Right lobe of liver (tissue), 6 donors: ENCODE results near the gene CCDC149. TPM values are rescaled to one million over a fixed set of nuclear protein-coding genes. Genes with fewer than 3 reads are reported as not detected.
A peak's percentile ranks its signal among the peaks of the same experiment; 100 is the strongest.

ENCODE experiments used
- ATAC-seq, 4 donors: fragments of 200-7000 bp; cut with Tn5 transposase; one replicate each; pipeline ENCODE4 v1.9.1; 2020; ENCODE audit warnings: mild to moderate bottlenecking in 4 of 4, moderate library complexity in 4 of 4
- DNase-seq, 3 donors: peaks; one replicate each; pipeline ENCODE4 v3.0.0-alpha.2; 2020
- H3K27ac ChIP-seq, 3 donors: fragments of 200-600 bp; one replicate each; pipeline ENCODE4 v1.8.0; 2022
- H3K27me3 ChIP-seq, 2 donors: fragments of 200-600 bp; one replicate each; pipeline ENCODE4 v1.8.0; 2022
- H3K36me3 ChIP-seq, 4 donors: fragments of 200-600 bp; sonication (generic) in 1 of 4; one replicate each; pipeline versions ENCODE4 v1.5.1 to v1.8.0; 2017 to 2022; ENCODE audit warnings: control low read depth in 1 of 4
- H3K4me1 ChIP-seq, 4 donors: fragments of 200-600 bp; sonication (generic) in 1 of 4; one replicate each; pipeline versions ENCODE4 v1.5.1 to v1.8.0; 2017 to 2022; ENCODE audit warnings: control low read depth in 1 of 4
- H3K4me3 ChIP-seq, 3 donors: fragments of 200-600 bp; one replicate each; pipeline ENCODE4 v1.8.0; 2022
- H3K9me3 ChIP-seq, 4 donors: fragments of 200-600 bp; sonication (generic) in 1 of 4; one replicate each; pipeline versions ENCODE4 v1.5.1 to v1.8.0; 2017 to 2022; ENCODE audit warnings: control low read depth in 1 of 4
- POLR2A ChIP-seq: fragments of 450-650 bp; IDR thresholded peaks from one replicate; pipeline ENCODE4 v1.6.1; 2017; ENCODE audit warnings: antibody characterized with exemption, mild to moderate bottlenecking
- WGBS: methylation state at CpG from one replicate; pipeline ENCODE4 v1.1.6; 2018; ENCODE audit warnings: low coverage, low lambda C conversion rate; ENCODE audit not compliant: insufficient coverage; ENCODE audit errors: missing lambda C conversion rate; 5-methylcytosine and 5-hydroxymethylcytosine counted together
- intact Hi-C, 2 donors: fragments of 100-400 bp; cut with DNase I; formaldehyde crosslinking; loops; one replicate each; pipeline versions ENCODE4 v1.11.2 to v1.14.1; 2022
- total RNA-seq, 6 experiments: library from RNA; depleted of rRNA in 2 of 6; stranded (reverse); fragments of >200 nt in 2 of 6; fragmentation: NEBNext Ultra II Directional in 3 of 6; extraction: Animal tissue kit (Norgen Biotek cat#: 25700) in 3 of 6; gene quantifications; one replicate each; pipeline versions ENCODE4 v1.1.0 to v1.2.4, GENCODE V29; 2016 to 2023
- TF ChIP-seq, protein P1 (sequence below), 4 donors: fragments of 200-600 bp in 3 of 4; fragments of 450-650 bp in 1 of 4; IDR thresholded peaks; one replicate each; pipeline versions ENCODE4 v1.5.1 to v1.8.0; 2016 to 2022; ENCODE audit warnings: antibody characterized with exemption in 4 of 4, mild to moderate bottlenecking in 2 of 4
- donor health status: DM: no; HTN: yes; CAD: no.
- donor health status: DM: no; HTN: no; CAD: no.
- donor health status: DM: no; HTN: no; CAD: no.
- donor health status: DM: no; HTN: yes; CAD: no.
- donor health status: DM: no; HTN: yes; CAD: no.

CCDC149 gene
- total RNA-seq, 6 experiments from 2014 or later, result 3.9 to 8.0 (median 5.2) TPM

DNA sequence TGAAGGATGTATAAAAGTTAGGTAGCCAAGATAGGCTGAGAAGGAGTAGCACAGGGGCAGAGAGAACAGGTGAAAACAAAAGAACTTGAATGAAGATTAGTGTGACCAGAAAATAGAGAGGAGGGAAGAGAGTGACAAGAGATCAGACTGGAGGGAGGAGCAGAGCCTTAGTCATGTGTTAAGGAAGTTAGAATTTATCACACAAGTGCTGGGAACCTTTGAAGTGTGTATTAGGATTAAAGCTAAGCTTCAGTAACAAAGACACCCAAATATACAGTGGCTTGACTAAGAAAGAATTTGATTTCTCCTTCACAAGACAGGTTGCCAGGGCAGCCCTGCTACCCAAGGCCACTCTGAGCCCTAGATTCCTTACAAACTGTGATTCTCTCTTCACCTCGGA is 10.7 kb upstream of the CCDC149 start:
- TF ChIP-seq, protein P1, sequence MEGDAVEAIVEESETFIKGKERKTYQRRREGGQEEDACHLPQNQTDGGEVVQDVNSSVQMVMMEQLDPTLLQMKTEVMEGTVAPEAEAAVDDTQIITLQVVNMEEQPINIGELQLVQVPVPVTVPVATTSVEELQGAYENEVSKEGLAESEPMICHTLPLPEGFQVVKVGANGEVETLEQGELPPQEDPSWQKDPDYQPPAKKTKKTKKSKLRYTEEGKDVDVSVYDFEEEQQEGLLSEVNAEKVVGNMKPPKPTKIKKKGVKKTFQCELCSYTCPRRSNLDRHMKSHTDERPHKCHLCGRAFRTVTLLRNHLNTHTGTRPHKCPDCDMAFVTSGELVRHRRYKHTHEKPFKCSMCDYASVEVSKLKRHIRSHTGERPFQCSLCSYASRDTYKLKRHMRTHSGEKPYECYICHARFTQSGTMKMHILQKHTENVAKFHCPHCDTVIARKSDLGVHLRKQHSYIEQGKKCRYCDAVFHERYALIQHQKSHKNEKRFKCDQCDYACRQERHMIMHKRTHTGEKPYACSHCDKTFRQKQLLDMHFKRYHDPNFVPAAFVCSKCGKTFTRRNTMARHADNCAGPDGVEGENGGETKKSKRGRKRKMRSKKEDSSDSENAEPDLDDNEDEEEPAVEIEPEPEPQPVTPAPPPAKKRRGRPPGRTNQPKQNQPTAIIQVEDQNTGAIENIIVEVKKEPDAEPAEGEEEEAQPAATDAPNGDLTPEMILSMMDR (IDR thresholded peaks at IDR 0.05), result no peak
- no peak for TF ChIP-seq POLR2A
- intact Hi-C loops, result no loop called here
- DNase-seq (no peak), ATAC-seq (no peak)
- H3K27ac ChIP-seq, result no peak overlapping the region
- WGBS, result no CpG with 5 or more reads among the region's 1 CpG
- H3K36me3 ChIP-seq, result no peaks in the 10 kb centered on the region
- no peaks in the 10 kb centered on the region for H3K4me1 ChIP-seq
- no peaks in the 10 kb centered on the region for H3K27me3 ChIP-seq
- H3K9me3 ChIP-seq, result no peaks in the 10 kb centered on the region
- H3K4me3 ChIP-seq, result no peak overlapping the region

DNA sequence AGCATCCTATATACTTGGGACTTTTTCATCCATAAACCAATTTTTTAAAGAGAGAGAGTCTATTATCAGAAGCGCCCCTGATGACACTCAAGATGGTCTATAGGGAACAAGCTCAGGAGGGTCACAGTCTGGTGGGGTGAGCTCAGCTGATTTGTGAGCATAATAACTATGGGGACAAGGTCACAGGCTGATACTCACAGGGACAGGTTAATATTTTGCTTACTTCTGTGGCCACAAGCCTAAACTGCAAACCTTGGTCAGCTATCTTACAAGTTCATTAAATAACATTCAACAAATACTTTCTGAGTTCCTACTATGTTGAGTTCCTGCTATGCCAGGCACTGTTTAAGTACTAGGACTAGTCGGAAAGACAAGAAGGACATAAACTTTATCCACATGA is 10.2 kb upstream of the CCDC149 start:
- H3K4me1 ChIP-seq, result no peaks in the 10 kb centered on the region
- no peaks in the 10 kb centered on the region for H3K9me3 ChIP-seq
- ATAC-seq (peak in 2 of 4 donors; percentile 16 to 23), DNase-seq (no peak)
- intact Hi-C loops, result no loop called here
- TF ChIP-seq, protein P1 (IDR thresholded peaks at IDR 0.05), result no peak
- TF ChIP-seq POLR2A, result no peak
- 64% methylated on average over 2 of the region's 2 CpGs for WGBS
- no peaks in the 10 kb centered on the region for H3K27me3 ChIP-seq
- no peaks in the 10 kb centered on the region for H3K36me3 ChIP-seq
- no peak overlapping the region for H3K27ac ChIP-seq
- no peak overlapping the region for H3K4me3 ChIP-seq

DNA sequence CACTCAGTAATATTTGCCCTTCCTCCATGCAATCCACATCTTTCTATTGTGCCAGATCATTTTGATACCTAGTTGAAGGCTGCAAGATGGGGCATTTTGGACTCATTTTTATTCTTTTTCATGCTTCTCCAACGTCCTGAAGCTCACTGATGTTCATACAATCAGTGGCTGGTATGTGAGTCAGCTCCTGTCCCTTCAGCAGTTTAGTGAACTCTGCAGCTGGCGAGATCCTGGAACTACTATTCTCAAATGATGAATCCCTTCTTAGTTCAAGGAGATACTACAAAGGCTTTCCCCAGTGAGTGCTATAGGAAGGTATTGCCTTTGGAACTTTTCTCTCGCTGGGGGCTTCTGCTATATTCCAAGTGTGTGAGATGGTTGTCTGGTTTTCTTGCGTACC is 9.6 kb upstream of the CCDC149 start:
- WGBS, result 45% methylated on average over 2 of the region's 4 CpGs
- H3K27ac ChIP-seq, result no peak overlapping the region
- H3K9me3 ChIP-seq, result no peaks in the 10 kb centered on the region
- intact Hi-C loops, result no loop called here
- no peaks in the 10 kb centered on the region for H3K36me3 ChIP-seq
- TF ChIP-seq, protein P1 (IDR thresholded peaks at IDR 0.05), result no peak
- no peak for TF ChIP-seq POLR2A
- H3K4me3 ChIP-seq, result no peak overlapping the region
- DNase-seq (no peak), ATAC-seq (no peak)
- H3K27me3 ChIP-seq, result no peaks in the 10 kb centered on the region
- no peaks in the 10 kb centered on the region for H3K4me1 ChIP-seq

DNA sequence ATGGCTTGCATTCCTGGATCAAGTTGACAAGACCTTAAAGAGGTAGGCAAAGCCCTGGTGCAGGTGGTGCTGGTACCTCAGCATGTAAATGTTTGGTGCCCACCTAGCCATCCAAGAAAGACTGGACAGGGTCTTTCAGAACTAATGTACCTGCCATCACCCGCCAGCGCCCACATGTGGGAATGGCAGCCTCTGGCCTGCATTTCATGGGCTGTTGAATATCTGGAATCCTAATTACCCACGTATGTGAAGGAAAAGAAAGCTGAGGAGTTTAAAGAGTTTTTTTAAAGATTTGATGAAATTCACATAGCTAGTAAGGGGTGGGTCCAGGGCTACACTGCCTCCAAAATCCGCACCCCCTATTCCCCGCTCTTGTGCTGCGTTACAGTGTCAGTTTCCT is 8.6 kb upstream of the CCDC149 start:
- no peaks in the 10 kb centered on the region for H3K9me3 ChIP-seq
- intact Hi-C loops, result no loop called here
- H3K27me3 ChIP-seq, result no peaks in the 10 kb centered on the region
- no peak overlapping the region for H3K4me3 ChIP-seq
- no peaks in the 10 kb centered on the region for H3K36me3 ChIP-seq
- TF ChIP-seq, protein P1 (IDR thresholded peaks at IDR 0.05), result no peak
- no peak for TF ChIP-seq POLR2A
- ATAC-seq (no peak), DNase-seq (no peak)
- H3K4me1 ChIP-seq, result no peaks in the 10 kb centered on the region
- no peak overlapping the region for H3K27ac ChIP-seq
- 49% methylated on average over 3 of the region's 6 CpGs for WGBS

DNA sequence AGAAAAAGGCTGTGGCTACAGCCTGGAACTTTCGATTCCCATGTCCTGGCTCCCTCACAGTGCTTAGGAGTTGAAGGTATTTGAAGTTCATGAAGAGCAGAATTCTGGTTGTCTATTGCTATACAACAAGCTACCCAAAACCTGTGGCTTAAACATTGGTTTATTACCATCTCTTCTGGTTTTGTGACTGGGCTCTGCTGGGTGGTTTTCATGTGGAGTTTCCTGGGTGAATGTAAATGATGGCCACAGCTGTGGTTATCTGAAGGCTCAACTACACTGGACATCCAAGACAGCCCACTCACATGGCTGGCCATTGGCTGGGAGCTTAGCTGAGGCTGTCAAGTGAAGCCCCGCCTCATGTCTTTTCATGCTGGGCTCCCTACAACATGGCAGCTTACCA is 7.2 kb upstream of the CCDC149 start:
- intact Hi-C loops, result no loop called here

More for the DNA sequence above, 7.2 kb upstream of the CCDC149 start:
- Histone ChIP-seq H3K4me3 (no peak overlapping the region), H3K36me3 (no peaks in the 10 kb centered on the region), H3K27me3 (no peaks in the 10 kb centered on the region), H3K4me1 (no peaks in the 10 kb centered on the region), H3K27ac (no peak overlapping the region), H3K9me3 (no peaks in the 10 kb centered on the region)
- 86% methylated on average over 1 of the region's 2 CpGs for WGBS
- no peak for DNase-seq
- TF ChIP-seq POLR2A, result no peak
- TF ChIP-seq, protein P1 (IDR thresholded peaks at IDR 0.05), result no peak
- ATAC-seq, result no peak
